HG02970 (cell line): Measurements from ENCODE around the gene ZBED5.
"Not testable (repeated sequence)": the region's sequence is repeated elsewhere in the genome, so short reads cannot be mapped to it uniquely, and the experiment has no call there.

Experiments used
- ATAC-seq: cut with Tn5 transposase; IDR thresholded peaks from one replicate; pipeline ENCODE4 v1.9.1; 2021; ENCODE audit warnings: mild to moderate bottlenecking, moderate library complexity, moderate number of reproducible peaks; ENCODE audit not compliant: unreplicated experiment, low FRiP score

The ZBED5 gene

GRCh38 chr11:10857709-10858438 is at the start of gene ZBED5:
TSS of gene ZBED5 (minus strand) at chr11:10858053. CDS start at chr11:10854945, 3,108 bp downstream.
- ATAC-seq: peak; percentile 91

GRCh38 chr11:10906521-10906920 is 48.7 kb upstream of the ZBED5 start:
- no peak for ATAC-seq

GRCh38 chr11:10902301-10903063 is 44.6 kb upstream of the ZBED5 start:
- ATAC-seq: no peak

GRCh38 chr11:10900681-10901415 is 43.0 kb upstream of the ZBED5 start:
- ATAC-seq: no peak

GRCh38 chr11:10899121-10899830 is 41.4 kb upstream of the ZBED5 start:
- no peak for ATAC-seq

GRCh38 chr11:10898763-10899025 is 40.8 kb upstream of the ZBED5 start:
- ATAC-seq: no peak

GRCh38 chr11:10898003-10898762 is 40.3 kb upstream of the ZBED5 start:
- ATAC-seq: no peak

GRCh38 chr11:10897150-10897549 is 39.3 kb upstream of the ZBED5 start:
- no peak for ATAC-seq

GRCh38 chr11:10896493-10896892 is 38.6 kb upstream of the ZBED5 start:
- ATAC-seq: no peak

GRCh38 chr11:10895285-10895684 is 37.4 kb upstream of the ZBED5 start:
- ATAC-seq: no peak

GRCh38 chr11:10894666-10895065 is 36.8 kb upstream of the ZBED5 start:
- no peak for ATAC-seq

GRCh38 chr11:10893714-10894151 is 35.9 kb upstream of the ZBED5 start:
- no peak for ATAC-seq

GRCh38 chr11:10892250-10892649 is 34.4 kb upstream of the ZBED5 start:
- ATAC-seq: no peak

- no peak for ATAC-seq
These were observed 33.4 kb upstream of the ZBED5 start for GRCh38 chr11:10891151-10891720.

GRCh38 chr11:10890083-10890482 is 32.2 kb upstream of the ZBED5 start:
- not testable (repeated sequence) for ATAC-seq

GRCh38 chr11:10887307-10887706 is 29.5 kb upstream of the ZBED5 start:
- ATAC-seq: no peak

- no peak for ATAC-seq
These were observed 28.9 kb upstream of the ZBED5 start for GRCh38 chr11:10886652-10887250.

GRCh38 chr11:10885703-10886363 is 28.0 kb upstream of the ZBED5 start:
- ATAC-seq: no peak

GRCh38 chr11:10884292-10884691 is 26.4 kb upstream of the ZBED5 start:
- not testable (repeated sequence) for ATAC-seq
